Endodermal cell (in vitro differentiated cells): ENCODE results near the gene CRIP1. TPM values are rescaled to one million over a fixed set of nuclear protein-coding genes. Genes with fewer than 3 reads are reported as not detected.

ENCODE experiments used
- DNase-seq: peaks from one replicate; pipeline ENCODE4 v3.0.0-alpha.2; 2017
- H3K27ac ChIP-seq: 2 replicates; pipeline ENCODE4 v1.5.1; 2013; ENCODE audit warnings: mild to moderate bottlenecking, low read depth, low read length, moderate library complexity
- H3K27me3 ChIP-seq: 2 replicates; pipeline ENCODE4 v1.6.1; 2013; ENCODE audit warnings: mild to moderate bottlenecking, low read length, moderate library complexity; ENCODE audit not compliant: insufficient read depth, control insufficient read depth, poor library complexity, severe bottlenecking
- H3K36me3 ChIP-seq: 2 replicates; pipeline ENCODE4 v1.7.0; 2013; ENCODE audit warnings: mild to moderate bottlenecking, low read length, moderate library complexity; ENCODE audit not compliant: control insufficient read depth, insufficient read depth
- H3K4me1 ChIP-seq: one replicate; pipeline ENCODE4 v1.7.0; 2013; ENCODE audit warnings: low read length; ENCODE audit not compliant: control insufficient read depth, insufficient read depth
- H3K4me3 ChIP-seq: 2 replicates; pipeline ENCODE4 v1.5.1; 2013; ENCODE audit warnings: mild to moderate bottlenecking, low read length, moderate library complexity
- H3K9ac ChIP-seq: 2 replicates; pipeline ENCODE4 v1.6.1; 2013; ENCODE audit warnings: mild to moderate bottlenecking, low read length, moderate library complexity; ENCODE audit not compliant: poor library complexity, severe bottlenecking; ENCODE audit errors: extremely low read depth
- H3K9me3 ChIP-seq: 2 replicates; pipeline ENCODE4 v1.6.1; 2013; ENCODE audit warnings: mild to moderate bottlenecking, low read length, moderate library complexity; ENCODE audit not compliant: control insufficient read depth
- H3K27ac Mint-ChIP-seq: 2 replicates; pipeline ENCODE4 v1.8.0; 2020; ENCODE audit warnings: mixed read lengths
- H3K27me3 Mint-ChIP-seq: 2 replicates; pipeline ENCODE4 v1.8.0; 2021; ENCODE audit warnings: mild to moderate bottlenecking, mixed read lengths; ENCODE audit not compliant: insufficient read depth
- H3K36me3 Mint-ChIP-seq: 2 replicates; pipeline ENCODE4 v1.8.0; 2020; ENCODE audit warnings: low read depth, mixed read lengths
- H3K4me1 Mint-ChIP-seq: 2 replicates; pipeline ENCODE4 v1.8.0; 2020; ENCODE audit warnings: mixed read lengths
- H3K4me3 Mint-ChIP-seq: 2 replicates; pipeline ENCODE4 v1.8.0; 2020; ENCODE audit warnings: mild to moderate bottlenecking, moderate library complexity, mixed read lengths
- H3K9me3 Mint-ChIP-seq: 2 replicates; pipeline ENCODE4 v1.8.0; 2020; ENCODE audit warnings: mild to moderate bottlenecking, mixed read lengths
- CTCF ChIP-seq: fragments of 200-600 bp; sonication (generic); conservative IDR thresholded peaks from 2 replicates; pipeline ENCODE4 v1.5.0; 2021; ENCODE audit warnings: antibody characterized with exemption, mild to moderate bottlenecking
- WGBS, 2 experiments: methylation state at CpG; one replicate each; pipeline versions ENCODE4 v1.1.5 to v1.1.7; 2013; ENCODE audit warnings: missing lambda C conversion rate in 2 of 2, mixed read lengths in 1 of 2; ENCODE audit not compliant: insufficient coverage in 1 of 2, insufficient read length in 1 of 2; 5-methylcytosine and 5-hydroxymethylcytosine counted together
- total RNA-seq, 2 donors: library from RNA; stranded (reverse); fragmentation: NEBNext Ultra II Directional in 1 of 2; extraction: Animal tissue kit (Norgen Biotek cat#: 25700) in 1 of 2; gene quantifications; 2 replicates in 1 of 2; 3 replicates in 1 of 2; pipeline ENCODE4 v1.2.1, GENCODE V29; 2021

The CRIP1 gene
- total RNA-seq, 2 donors from 2014 or later: 7.0 to 47.1 TPM

GRCh38 chr14:105500036-105500725 lies 13.5 kb downstream of the CRIP1 start:
- H3K9me3 Mint-ChIP-seq: no peaks in the 10 kb centered on the region
- H3K27me3 Mint-ChIP-seq: no peaks in the 10 kb centered on the region
- H3K4me1 ChIP-seq: peaks cover 2% of the 10 kb centered on the region
- H3K27me3 ChIP-seq: no peaks in the 10 kb centered on the region
- no peaks in the 10 kb centered on the region for H3K36me3 Mint-ChIP-seq
- 91 to 94% methylated on average over 16 to 21 of the region's 21 CpGs for WGBS, 2 experiments
- no peak overlapping the region for H3K4me3 ChIP-seq
- no peak for TF ChIP-seq CTCF
- no peak overlapping the region for H3K9ac ChIP-seq
- H3K27ac Mint-ChIP-seq: no peak overlapping the region
- no peaks in the 10 kb centered on the region for H3K9me3 ChIP-seq
- no peak overlapping the region for H3K4me3 Mint-ChIP-seq
- H3K36me3 ChIP-seq: no peaks in the 10 kb centered on the region
- H3K4me1 Mint-ChIP-seq: peaks cover 3% of the 10 kb centered on the region
- peak overlapping the region; percentile 82 for H3K27ac ChIP-seq
- no peak for DNase-seq

- Histone ChIP-seq H3K4me3 (no peak overlapping the region), H3K36me3 (no peaks in the 10 kb centered on the region), H3K9ac (no peak overlapping the region), H3K27ac (peak overlapping the region; percentile 82), H3K4me1 (peaks cover 2% of the 10 kb centered on the region), H3K9me3 (no peaks in the 10 kb centered on the region), H3K27me3 (no peaks in the 10 kb centered on the region)
- no peaks in the 10 kb centered on the region for H3K9me3 Mint-ChIP-seq
- no peak overlapping the region for H3K4me3 Mint-ChIP-seq
- H3K36me3 Mint-ChIP-seq: no peaks in the 10 kb centered on the region
- WGBS, 2 experiments: 87 to 89% methylated on average over 6 to 10 of the region's 10 CpGs
- TF ChIP-seq CTCF: no peak
- peaks cover 3% of the 10 kb centered on the region for H3K4me1 Mint-ChIP-seq
- H3K27ac Mint-ChIP-seq: no peak overlapping the region
- no peak for DNase-seq
- no peaks in the 10 kb centered on the region for H3K27me3 Mint-ChIP-seq
Observed at GRCh38 chr14:105500726-105501101, 14.0 kb downstream of the CRIP1 start.

- no peak overlapping the region for H3K4me3 ChIP-seq
- no peaks in the 10 kb centered on the region for H3K9me3 ChIP-seq
- H3K27ac Mint-ChIP-seq: no peak overlapping the region
- H3K27me3 ChIP-seq: no peaks in the 10 kb centered on the region
- no peaks in the 10 kb centered on the region for H3K36me3 ChIP-seq
- peaks cover 2% of the 10 kb centered on the region for H3K4me1 ChIP-seq
- 93 to 94% methylated on average over 9 to 13 of the region's 13 CpGs for WGBS, 2 experiments
- no peaks in the 10 kb centered on the region for H3K9me3 Mint-ChIP-seq
- H3K27ac ChIP-seq: no peak overlapping the region
- peaks cover 3% of the 10 kb centered on the region for H3K4me1 Mint-ChIP-seq
- H3K36me3 Mint-ChIP-seq: no peaks in the 10 kb centered on the region
- no peak overlapping the region for H3K9ac ChIP-seq
- H3K27me3 Mint-ChIP-seq: no peaks in the 10 kb centered on the region
- TF ChIP-seq CTCF: no peak
- no peak for DNase-seq
- no peak overlapping the region for H3K4me3 Mint-ChIP-seq
Observed at GRCh38 chr14:105501504-105502291, 15.0 kb downstream of the CRIP1 start.
